ENCODE measurements around the gene SLC6A17.

The SLC6A17 gene

GRCh38 chr1:110205591-110206155 lies 55.4 kb downstream of the SLC6A17 start:
- Histone ChIP-seq H3K4me3 (ENCODE audit: low read depth, low read length) (no peak overlapping the region), H3K4me1 (peaks cover 21% of the 10 kb centered on the region; the same call in 1 of the 2 replicates), H3K27me3 (peaks cover under 1% of the 10 kb centered on the region; the same call in 1 of the 2 replicates), H3K9me3 (no peaks in the 10 kb centered on the region), H3K36me3 (no peaks in the 10 kb centered on the region)
- DNase-seq = no peak
- no peak for TF ChIP-seq CTCF (IDR thresholded peaks at IDR 0.05; ENCODE audit: low read depth, low read length)

GRCh38 chr1:110206261-110206920 lies 56.1 kb downstream of the SLC6A17 start:
- TF ChIP-seq CTCF (IDR thresholded peaks at IDR 0.05; ENCODE audit: low read depth, low read length) = no peak
- no peaks in the 10 kb centered on the region for H3K36me3 ChIP-seq
- H3K4me3 ChIP-seq (ENCODE audit: low read depth, low read length) = no peak overlapping the region
- no peak for DNase-seq
- no peaks in the 10 kb centered on the region for H3K9me3 ChIP-seq
- peaks cover 21% of the 10 kb centered on the region; the same call in 1 of the 2 replicates for H3K4me1 ChIP-seq
- H3K27me3 ChIP-seq = peaks cover 7% of the 10 kb centered on the region

GRCh38 chr1:110207831-110208230 lies 57.5 kb downstream of the SLC6A17 start:
- peak; percentile 88 for DNase-seq
- Histone ChIP-seq H3K27me3 (peaks cover 7% of the 10 kb centered on the region), H3K4me3 (ENCODE audit: low read depth, low read length) (no peak overlapping the region), H3K9me3 (no peaks in the 10 kb centered on the region), H3K36me3 (no peaks in the 10 kb centered on the region), H3K4me1 (peaks cover 21% of the 10 kb centered on the region; the same call in 1 of the 2 replicates)
- TF ChIP-seq CTCF (IDR thresholded peaks at IDR 0.05; ENCODE audit: low read depth, low read length) = peak; percentile 94

GRCh38 chr1:110208916-110209645 lies 58.8 kb downstream of the SLC6A17 start:
- Histone ChIP-seq H3K9me3 (no peaks in the 10 kb centered on the region), H3K4me3 (ENCODE audit: low read depth, low read length) (peak overlapping the region; percentile 63), H3K27me3 (peaks cover 7% of the 10 kb centered on the region), H3K36me3 (no peaks in the 10 kb centered on the region), H3K4me1 (peaks cover 20% of the 10 kb centered on the region; the same call in 1 of the 2 replicates)
- DNase-seq = no peak
- no peak for TF ChIP-seq CTCF (IDR thresholded peaks at IDR 0.05; ENCODE audit: low read depth, low read length)

- no peak for TF ChIP-seq CTCF (IDR thresholded peaks at IDR 0.05; ENCODE audit: low read depth, low read length)
- no peaks in the 10 kb centered on the region for H3K36me3 ChIP-seq
- peak; percentile 88 for DNase-seq
- peaks cover 7% of the 10 kb centered on the region for H3K27me3 ChIP-seq
- H3K9me3 ChIP-seq = no peaks in the 10 kb centered on the region
- peaks cover 29% of the 10 kb centered on the region for H3K4me1 ChIP-seq
- peak within 1 kb of the TSS; percentile 63 for H3K4me3 ChIP-seq (ENCODE audit: low read depth, low read length)
These were observed 59.7 kb downstream of the SLC6A17 start, which contains the start of gene KCNC4 for GRCh38 chr1:110209715-110210603. TSS of gene KCNC4 (plus strand) at chr1:110210314. CDS start at chr1:110211500, 1,186 bp downstream.
